WERI-Rb-1 (cell line): Measurements from ENCODE around the gene LSG1.
A peak's percentile ranks its signal among the peaks of the same experiment; 100 is the strongest.

Experiments
- DNase-seq: peaks from one replicate; pipeline ENCODE4 v3.0.0-alpha.2; 2020
- H3K27ac ChIP-seq: fragments of 250-450 bp; sonication (Bioruptor Pico); 2 replicates; pipeline ENCODE4 v1.5.1; 2020; ENCODE audit warnings: mild to moderate bottlenecking, moderate library complexity
- H3K27me3 ChIP-seq: fragments of 250-450 bp; sonication (Bioruptor Pico); 2 replicates; pipeline ENCODE4 v1.5.1; 2021; ENCODE audit warnings: mild to moderate bottlenecking, low read depth, moderate library complexity; ENCODE audit not compliant: insufficient read depth, severe bottlenecking
- H3K36me3 ChIP-seq: fragments of 250-450 bp; sonication (Bioruptor Pico); 2 replicates; pipeline ENCODE4 v1.5.1; 2020; ENCODE audit warnings: mild to moderate bottlenecking, moderate library complexity
- H3K4me3 ChIP-seq: 2 replicates; pipeline ENCODE4 v1.5.1; 2011; ENCODE audit warnings: low read depth, mild to moderate bottlenecking, control low read depth, low read length
- H3K9me3 ChIP-seq: fragments of 250-450 bp; sonication (Bioruptor Pico); 2 replicates; pipeline ENCODE4 v1.5.1; 2021; ENCODE audit warnings: mild to moderate bottlenecking, moderate library complexity; ENCODE audit not compliant: severe bottlenecking
- CTCF ChIP-seq: IDR thresholded peaks from 2 replicates; pipeline ENCODE4 v1.5.1; 2011; ENCODE audit warnings: low read depth, mild to moderate bottlenecking, control low read depth, inconsistent platforms, low read length

Gene LSG1

GRCh38 chr3:194640829-194641228 is 31.2 kb downstream of the LSG1 start:
- no peak overlapping the region for H3K4me3 ChIP-seq
- 0 out of 2 replicates have a peak, but pooled peaks cover 3% of the 10 kb centered on the region for H3K36me3 ChIP-seq
- H3K27me3 ChIP-seq = no peaks in the 10 kb centered on the region
- TF ChIP-seq CTCF = 0 out of 2 replicates have a peak, but pooled peaks have one; percentile 17
- no peaks in the 10 kb centered on the region for H3K9me3 ChIP-seq
- H3K27ac ChIP-seq = no peak overlapping the region
- peak; percentile 14 for DNase-seq

- Histone ChIP-seq H3K27me3 (no peaks in the 10 kb centered on the region), H3K4me3 (no peak overlapping the region), H3K36me3 (0 out of 2 replicates have a peak, but pooled peaks cover 3% of the 10 kb centered on the region), H3K27ac (no peak overlapping the region), H3K9me3 (no peaks in the 10 kb centered on the region)
- no peak for DNase-seq
- TF ChIP-seq CTCF = no peak
Measured at GRCh38 chr3:194638991-194639605, 32.9 kb downstream of the LSG1 start.

GRCh38 chr3:194637541-194638400 is 34.2 kb downstream of the LSG1 start:
- Histone ChIP-seq H3K4me3 (no peak overlapping the region), H3K27ac (no peak overlapping the region), H3K36me3 (no peaks in the 10 kb centered on the region), H3K27me3 (no peaks in the 10 kb centered on the region), H3K9me3 (no peaks in the 10 kb centered on the region)
- no peak for TF ChIP-seq CTCF
- DNase-seq = no peak

- Histone ChIP-seq H3K36me3 (no peaks in the 10 kb centered on the region), H3K9me3 (no peaks in the 10 kb centered on the region), H3K27me3 (no peaks in the 10 kb centered on the region), H3K27ac (no peak overlapping the region), H3K4me3 (no peak overlapping the region)
- DNase-seq = no peak
- TF ChIP-seq CTCF = no peak
Measured at GRCh38 chr3:194637066-194637465, 34.9 kb downstream of the LSG1 start.

- Histone ChIP-seq H3K27me3 (no peaks in the 10 kb centered on the region), H3K27ac (peak within 1 kb of the TSS; percentile 54), H3K4me3 (peak within 1 kb of the TSS; percentile 59), H3K36me3 (no peaks in the 10 kb centered on the region), H3K9me3 (no peaks in the 10 kb centered on the region)
- DNase-seq = peak; percentile 70
- TF ChIP-seq CTCF = peak; percentile 63
Measured at GRCh38 chr3:194633349-194634004, 38.5 kb downstream of the LSG1 start, which contains the start of gene TMEM44. Gene TMEM44 (minus strand): TSS chr3:194633419. CDS start chr3:194633215, 204 bp downstream.
